Fibroblast of lung (primary cell): ENCODE measurements around the gene STOX2. TPM values are rescaled to one million over a fixed set of nuclear protein-coding genes. Genes with fewer than 3 reads are reported as not detected.

Experiments used
- DNase-seq, 2 donors: peaks; one replicate each; pipeline versions ENCODE4 v3.0.0 to v3.0.0-alpha.2; 2010; ENCODE audit warnings: low read depth in 2 of 2
- H2AFZ ChIP-seq: 2 replicates; pipeline ENCODE4 v1.5.1; 2012; ENCODE audit warnings: low read length, control low read depth, inconsistent platforms
- H3K27ac ChIP-seq: 2 replicates; pipeline ENCODE4 v1.5.1; 2011; ENCODE audit warnings: low read length, control low read depth; ENCODE audit not compliant: insufficient read depth
- H3K27me3 ChIP-seq: 2 replicates; pipeline ENCODE4 v1.5.1; 2011; ENCODE audit warnings: mild to moderate bottlenecking, low read length; ENCODE audit not compliant: control insufficient read depth, insufficient read depth
- H3K36me3 ChIP-seq: 2 replicates; pipeline ENCODE4 v1.5.1; 2011; ENCODE audit warnings: low read length; ENCODE audit not compliant: control insufficient read depth, insufficient read depth
- H3K4me1 ChIP-seq: 2 replicates; pipeline ENCODE4 v1.5.1; 2011; ENCODE audit warnings: low read length; ENCODE audit not compliant: control insufficient read depth, insufficient read depth; ENCODE audit errors: extremely low read depth
- H3K4me2 ChIP-seq: 2 replicates; pipeline ENCODE4 v1.5.1; 2011; ENCODE audit warnings: low read length, control low read depth; ENCODE audit not compliant: insufficient read depth; ENCODE audit errors: extremely low read depth
- H3K4me3 ChIP-seq, 4 experiments: fragments of 200-600 bp in 1 of 4; sonication (generic) in 1 of 4; replicated peaks in 1 of 4; 2 replicates each; pipeline ENCODE4 v1.5.1; 2011 to 2016; ENCODE audit warnings: low read length in 4 of 4, low read depth in 3 of 4, mild to moderate bottlenecking in 3 of 4, control low read depth in 2 of 4, inconsistent platforms in 1 of 4, mixed read lengths in 1 of 4; ENCODE audit not compliant: insufficient read depth in 1 of 4; ENCODE audit errors: control extremely low read depth in 1 of 4
- H3K79me2 ChIP-seq: 2 replicates; pipeline ENCODE4 v1.5.1; 2012; ENCODE audit warnings: mild to moderate bottlenecking, low read length, inconsistent platforms; ENCODE audit not compliant: control insufficient read depth, insufficient read depth
- H3K9ac ChIP-seq: 2 replicates; pipeline ENCODE4 v1.5.1; 2011; ENCODE audit warnings: mild to moderate bottlenecking, low read length, control low read depth; ENCODE audit not compliant: insufficient read depth
- H3K9me3 ChIP-seq: 2 replicates; pipeline ENCODE4 v1.5.1; 2012; ENCODE audit warnings: low read depth, low read length; ENCODE audit not compliant: control insufficient read depth, insufficient read depth
- H4K20me1 ChIP-seq: 2 replicates; pipeline ENCODE4 v1.5.1; 2011; ENCODE audit warnings: low read length; ENCODE audit not compliant: control insufficient read depth, insufficient read depth; ENCODE audit errors: extremely low read depth
- EZH2 ChIP-seq: IDR thresholded peaks from 2 replicates; pipeline ENCODE4 v1.5.1; 2012; ENCODE audit warnings: low read length, control low read depth, mild to moderate bottlenecking; ENCODE audit errors: missing control alignments
- polyA plus RNA-seq, 2 donors: library from polyadenylated mRNA; depleted of rRNA in 1 of 2; stranded (reverse) in 1 of 2; unstranded in 1 of 2; fragments of >200 nt; gene quantifications; 2 replicates each; pipeline ENCODE4 v1.2.1, GENCODE V29; 2011 to 2012; ENCODE audit warnings: missing spikeins in 1 of 2
- total RNA-seq: library from RNA; depleted of rRNA; stranded (reverse); fragments of >200 nt; gene quantifications from 2 replicates; pipeline ENCODE4 v1.2.1, GENCODE V29; 2014
- TF ChIP-seq, protein P1 (sequence below), 2 donors: IDR thresholded peaks in 1 of 2; conservative IDR thresholded peaks in 1 of 2; 1 replicate in 1 of 2; 2 replicates in 1 of 2; pipeline ENCODE4 v1.5.1; 2011 to 2012; ENCODE audit warnings: low read length in 2 of 2, control low read depth in 1 of 2, inconsistent platforms in 1 of 2, low read depth in 1 of 2, mild to moderate bottlenecking in 1 of 2

Gene STOX2
- total and polyA plus RNA-seq, 2 donors (not counting 1 experiment from before 2014, with no cell fraction given): 0.66 to 3.3 TPM

DNA sequence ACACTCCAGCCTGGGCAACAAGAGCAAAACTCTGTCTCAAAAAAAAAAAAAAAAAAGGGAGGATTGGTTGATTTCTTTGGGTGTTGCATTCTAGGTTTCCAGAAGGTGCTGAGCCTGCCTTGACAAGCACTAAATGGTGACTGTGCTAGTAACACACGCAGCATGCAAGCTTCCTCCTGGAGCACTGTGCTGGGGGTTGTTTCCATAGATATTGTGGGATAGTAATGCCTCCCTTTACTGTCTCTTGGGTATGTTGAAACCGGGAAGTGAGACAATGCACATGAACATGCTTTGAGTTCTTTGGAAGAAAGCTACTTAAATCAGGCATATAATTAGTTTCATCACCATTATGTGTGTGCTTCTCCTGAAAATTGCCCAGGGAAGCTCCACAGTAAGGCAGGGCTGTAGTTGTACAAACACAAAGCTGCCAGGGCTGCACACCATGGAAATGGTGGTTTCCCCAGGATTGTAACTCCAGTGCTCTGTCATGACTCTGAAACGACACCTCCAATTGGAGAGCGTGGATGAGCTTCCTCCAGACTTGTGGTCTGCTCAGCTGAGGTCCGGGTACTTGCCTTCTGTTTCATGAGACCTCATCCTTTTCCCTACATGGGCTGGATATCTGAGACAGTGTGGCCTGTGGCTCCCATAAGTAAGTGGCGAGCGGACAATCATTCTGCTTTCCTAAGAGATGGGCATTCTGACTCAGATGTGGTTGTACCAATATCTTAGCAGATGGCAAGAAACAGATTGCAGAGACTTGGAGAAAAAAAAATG, 31.5 kb upstream of the STOX2 start:
- H3K4me2 ChIP-seq: no peak overlapping the region
- no peak overlapping the region for H2AFZ ChIP-seq
- no peaks in the 10 kb centered on the region for H3K27me3 ChIP-seq
- H3K4me1 ChIP-seq: no peaks in the 10 kb centered on the region
- peak in 1 of 2 donors; percentile 11 for DNase-seq
- no peaks in the 10 kb centered on the region for H4K20me1 ChIP-seq
- no peaks in the 10 kb centered on the region for H3K79me2 ChIP-seq
- H3K36me3 ChIP-seq: no peaks in the 10 kb centered on the region
- no peaks in the 10 kb centered on the region for H3K9me3 ChIP-seq
- no peak overlapping the region for H3K9ac ChIP-seq
- H3K4me3 ChIP-seq: no peak overlapping the region
- TF ChIP-seq, protein P1, sequence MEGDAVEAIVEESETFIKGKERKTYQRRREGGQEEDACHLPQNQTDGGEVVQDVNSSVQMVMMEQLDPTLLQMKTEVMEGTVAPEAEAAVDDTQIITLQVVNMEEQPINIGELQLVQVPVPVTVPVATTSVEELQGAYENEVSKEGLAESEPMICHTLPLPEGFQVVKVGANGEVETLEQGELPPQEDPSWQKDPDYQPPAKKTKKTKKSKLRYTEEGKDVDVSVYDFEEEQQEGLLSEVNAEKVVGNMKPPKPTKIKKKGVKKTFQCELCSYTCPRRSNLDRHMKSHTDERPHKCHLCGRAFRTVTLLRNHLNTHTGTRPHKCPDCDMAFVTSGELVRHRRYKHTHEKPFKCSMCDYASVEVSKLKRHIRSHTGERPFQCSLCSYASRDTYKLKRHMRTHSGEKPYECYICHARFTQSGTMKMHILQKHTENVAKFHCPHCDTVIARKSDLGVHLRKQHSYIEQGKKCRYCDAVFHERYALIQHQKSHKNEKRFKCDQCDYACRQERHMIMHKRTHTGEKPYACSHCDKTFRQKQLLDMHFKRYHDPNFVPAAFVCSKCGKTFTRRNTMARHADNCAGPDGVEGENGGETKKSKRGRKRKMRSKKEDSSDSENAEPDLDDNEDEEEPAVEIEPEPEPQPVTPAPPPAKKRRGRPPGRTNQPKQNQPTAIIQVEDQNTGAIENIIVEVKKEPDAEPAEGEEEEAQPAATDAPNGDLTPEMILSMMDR (conservative IDR thresholded peaks at IDR 0.05 in 1 of 2, IDR thresholded peaks at IDR 0.05 in 1 of 2; ENCODE audit: low read depth in 1 of 2, low read length in 2 of 2): no peak
- TF ChIP-seq EZH2: no peak
- no peak overlapping the region for H3K27ac ChIP-seq

DNA sequence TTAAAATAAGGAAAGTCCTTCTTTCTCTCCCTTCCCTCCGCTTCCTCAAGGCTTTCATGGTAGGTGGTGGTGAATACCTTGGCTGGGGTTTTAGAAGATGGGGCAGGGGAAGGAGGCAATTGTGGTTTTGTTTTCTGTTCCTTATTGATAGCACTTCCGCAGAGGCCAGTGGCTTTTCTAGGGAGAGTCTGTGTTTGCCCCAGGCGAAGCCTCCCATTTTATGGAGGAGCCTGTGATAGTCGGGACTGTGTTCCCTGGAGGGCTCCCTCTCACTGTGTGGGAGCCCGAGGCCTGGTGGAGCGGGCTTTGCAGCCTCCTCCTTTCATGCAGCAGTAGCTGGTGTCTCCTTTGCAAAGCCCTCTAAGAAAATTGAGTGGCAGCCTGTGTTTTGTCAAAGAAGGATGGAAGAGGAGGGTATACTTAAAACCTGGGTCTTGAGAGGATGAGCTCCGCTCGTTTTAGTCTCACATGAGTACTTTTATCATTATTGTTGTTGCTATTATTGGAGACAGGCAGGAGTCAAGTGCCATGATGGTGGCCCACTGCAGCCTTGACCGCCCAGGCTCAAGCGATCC, 29.8 kb upstream of the STOX2 start:
- TF ChIP-seq, protein P1 (conservative IDR thresholded peaks at IDR 0.05 in 1 of 2, IDR thresholded peaks at IDR 0.05 in 1 of 2; ENCODE audit: low read depth in 1 of 2, low read length in 2 of 2): no peak
- TF ChIP-seq EZH2: no peak
- Histone ChIP-seq H3K9ac (no peak overlapping the region), H3K4me2 (no peak overlapping the region), H4K20me1 (no peaks in the 10 kb centered on the region), H3K36me3 (no peaks in the 10 kb centered on the region), H3K79me2 (no peaks in the 10 kb centered on the region), H3K9me3 (no peaks in the 10 kb centered on the region), H3K4me3 (no peak overlapping the region), H3K27me3 (no peaks in the 10 kb centered on the region), H3K27ac (no peak overlapping the region), H2AFZ (no peak overlapping the region), H3K4me1 (no peaks in the 10 kb centered on the region)
- no peak for DNase-seq

DNA sequence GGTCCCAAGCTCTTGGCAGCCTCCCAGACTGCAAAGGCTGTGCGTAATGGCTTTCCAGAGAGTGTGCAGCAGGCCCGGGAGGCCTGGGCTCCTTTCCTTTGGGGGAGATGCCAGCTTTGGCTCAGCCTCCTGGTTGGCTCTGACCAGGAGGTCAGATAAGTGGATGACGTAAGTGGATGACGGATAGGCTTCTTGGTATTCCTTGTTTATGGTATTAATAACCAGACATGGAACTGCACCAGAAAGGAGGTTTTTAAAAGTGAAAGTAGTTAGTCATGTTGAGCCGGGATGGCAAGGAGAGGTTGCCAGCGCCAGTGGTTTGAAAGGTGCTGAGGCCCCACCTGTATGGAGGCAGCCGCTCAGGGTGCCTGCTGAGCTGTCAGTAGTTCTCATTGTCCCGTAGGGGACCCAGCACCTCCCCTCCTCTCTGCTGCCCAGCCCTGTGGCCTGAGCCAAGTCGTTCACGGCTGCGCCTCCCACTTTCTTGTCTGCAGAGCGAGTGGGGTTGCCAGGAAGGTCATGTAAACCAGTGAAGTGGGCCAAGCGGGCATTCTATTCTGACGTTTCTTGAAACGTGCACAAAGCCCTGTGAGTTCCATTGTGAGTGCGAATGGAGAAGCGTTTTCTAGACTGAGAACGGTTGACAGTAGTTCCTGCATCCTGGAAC, 28.7 kb upstream of the STOX2 start:
- H3K79me2 ChIP-seq: no peaks in the 10 kb centered on the region
- no peaks in the 10 kb centered on the region for H3K9me3 ChIP-seq
- H3K27me3 ChIP-seq: no peaks in the 10 kb centered on the region
- H4K20me1 ChIP-seq: no peaks in the 10 kb centered on the region
- peak overlapping the region; percentile 97 for H3K4me2 ChIP-seq
- H2AFZ ChIP-seq: peak overlapping the region; percentile 72
- no peaks in the 10 kb centered on the region for H3K36me3 ChIP-seq
- no peaks in the 10 kb centered on the region for H3K4me1 ChIP-seq
- H3K9ac ChIP-seq: no peak overlapping the region
- peak overlapping the region; percentile 57 to 61 (median 59) for H3K4me3 ChIP-seq
- no peak overlapping the region for H3K27ac ChIP-seq
- TF ChIP-seq EZH2: no peak
- TF ChIP-seq, protein P1 (conservative IDR thresholded peaks at IDR 0.05 in 1 of 2, IDR thresholded peaks at IDR 0.05 in 1 of 2; ENCODE audit: low read depth in 1 of 2, low read length in 2 of 2): no peak
- peak; percentile 90 to 95 for DNase-seq
